ENCODE results near the gene ASH1L. TPM values are rescaled to one million over a fixed set of nuclear protein-coding genes. Genes with fewer than 3 reads are reported as not detected.

ASH1L gene
- total and polyA plus RNA-seq, 2 experiments from 2014 or later = 14.5 to 30.6 TPM

GRCh38 chr1:155305881-155306391 lies 256.7 kb downstream of the ASH1L start:
- no peaks in the 10 kb centered on the region for H3K9me3 ChIP-seq (ENCODE audit: low read depth)
- TF ChIP-seq EZH2 (IDR thresholded peaks at IDR 0.05; ENCODE audit: borderline replicate concordance) (no peak), CTCF (IDR thresholded peaks at IDR 0.05; ENCODE audit: poor library complexity) (no peak), EZH2phosphoT487 (IDR thresholded peaks at IDR 0.05; ENCODE audit: low read depth, severe bottlenecking, unreplicated experiment) (no peak)
- no peaks in the 10 kb centered on the region for H3K27me3 ChIP-seq
- peaks cover 19% of the 10 kb centered on the region for H3K4me1 ChIP-seq (ENCODE audit: insufficient read depth)
- no peak overlapping the region for H3K4me2 ChIP-seq
- H3K79me2 ChIP-seq = peaks cover 21% of the 10 kb centered on the region
- H3K4me3 ChIP-seq = no peak overlapping the region
- no peak overlapping the region for H2AFZ ChIP-seq
- no peaks in the 10 kb centered on the region for H4K20me1 ChIP-seq (ENCODE audit: insufficient read depth, poor library complexity, severe bottlenecking)
- no peak for DNase-seq (ENCODE audit: low spot score)
- WGBS (ENCODE audit: low lambda C conversion rate, missing lambda C conversion rate) = 82% methylated on average over 7 of the region's 7 CpGs
- H3K36me3 ChIP-seq (replicated peaks; ENCODE audit: insufficient read depth, low read depth) = no peaks in the 10 kb centered on the region
- H3K27ac ChIP-seq = no peak overlapping the region
- H3K9me2 ChIP-seq (replicated peaks; ENCODE audit: insufficient read depth) = no peaks in the 10 kb centered on the region

GRCh38 chr1:155304558-155305063 lies 258.0 kb downstream of the ASH1L start:
- TF ChIP-seq CTCF (IDR thresholded peaks at IDR 0.05; ENCODE audit: poor library complexity) = no peak
- Histone ChIP-seq H2AFZ (no peak overlapping the region), H3K9me3 (ENCODE audit: low read depth) (no peaks in the 10 kb centered on the region), H3K36me3 (replicated peaks; ENCODE audit: insufficient read depth, low read depth) (no peaks in the 10 kb centered on the region), H3K9me2 (replicated peaks; ENCODE audit: insufficient read depth) (no peaks in the 10 kb centered on the region), H4K20me1 (ENCODE audit: insufficient read depth, poor library complexity, severe bottlenecking) (no peaks in the 10 kb centered on the region), H3K4me1 (ENCODE audit: insufficient read depth) (peaks cover 7% of the 10 kb centered on the region), H3K27me3 (no peaks in the 10 kb centered on the region), H3K4me2 (no peak overlapping the region), H3K4me3 (no peak overlapping the region), H3K79me2 (peaks cover 7% of the 10 kb centered on the region), H3K27ac (no peak overlapping the region)
- 88% methylated on average over 11 of the region's 11 CpGs for WGBS (ENCODE audit: low lambda C conversion rate, missing lambda C conversion rate)
- no peak for DNase-seq (ENCODE audit: low spot score)

- Histone ChIP-seq H3K4me1 (ENCODE audit: insufficient read depth) (peaks cover 6% of the 10 kb centered on the region), H4K20me1 (ENCODE audit: insufficient read depth, poor library complexity, severe bottlenecking) (no peaks in the 10 kb centered on the region), H3K9me3 (ENCODE audit: low read depth) (no peaks in the 10 kb centered on the region), H3K4me3 (no peak within 1 kb of the TSS), H3K36me3 (replicated peaks; ENCODE audit: insufficient read depth, low read depth) (no peaks in the 10 kb centered on the region), H3K4me2 (no peak within 1 kb of the TSS), H3K27me3 (peaks cover 14% of the 10 kb centered on the region), H2AFZ (no peak within 1 kb of the TSS), H3K9me2 (replicated peaks; ENCODE audit: insufficient read depth) (no peaks in the 10 kb centered on the region), H3K79me2 (no peaks in the 10 kb centered on the region), H3K27ac (peak within 1 kb of the TSS; percentile 61)
- TF ChIP-seq EZH2phosphoT487 (IDR thresholded peaks at IDR 0.05; ENCODE audit: low read depth, severe bottlenecking, unreplicated experiment) (no peak), EZH2 (IDR thresholded peaks at IDR 0.05; ENCODE audit: borderline replicate concordance) (no peak), CTCF (IDR thresholded peaks at IDR 0.05; ENCODE audit: poor library complexity) (no peak)
- WGBS (ENCODE audit: low lambda C conversion rate, missing lambda C conversion rate) = 83% methylated on average over 5 of the region's 5 CpGs
- no peak for DNase-seq (ENCODE audit: low spot score)
These were observed 261.2 kb downstream of the ASH1L start, which contains the start of gene PKLR for GRCh38 chr1:155301342-155301841. PKLR (minus strand) TSS chr1:155301438; CDS start chr1:155301395, 43 bp downstream.

Measured in hepatocyte (in vitro differentiated cells).